ENCODE data around the gene SLC43A1.

DNA sequence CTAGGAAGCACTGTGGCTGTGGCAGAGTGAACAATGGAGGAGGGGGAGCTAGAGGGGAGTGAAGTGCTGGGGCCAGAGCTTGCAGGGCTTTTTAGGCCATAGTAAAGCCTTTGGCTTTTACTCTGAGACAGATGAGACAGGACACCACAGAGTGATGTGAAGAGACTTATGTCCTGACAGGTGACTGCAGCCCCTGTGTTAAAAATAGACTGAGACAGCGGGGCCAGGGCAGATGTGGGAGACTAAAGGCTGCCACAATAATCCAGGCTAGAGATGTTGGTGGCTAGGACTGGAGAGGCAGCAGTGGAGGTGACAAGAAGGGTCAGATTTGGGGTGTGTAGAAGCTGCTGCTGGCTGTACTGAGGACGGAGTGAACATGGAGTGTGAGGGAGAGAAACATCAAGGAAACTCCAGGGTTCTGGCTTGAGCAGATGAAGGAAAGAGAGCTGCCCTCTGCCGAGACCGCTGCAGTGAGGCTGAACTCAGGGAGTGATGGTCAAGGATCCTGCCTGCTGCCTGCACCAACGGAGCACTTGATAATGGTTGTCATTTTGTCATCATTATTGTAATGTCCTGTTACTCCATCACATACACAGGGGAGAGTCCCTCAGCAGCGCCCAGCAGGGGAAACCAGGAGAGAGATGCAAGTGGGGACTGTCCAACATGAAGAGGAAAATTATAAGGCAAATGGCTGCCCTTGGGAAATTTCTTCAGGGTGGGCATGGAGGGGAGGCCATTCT, 27.4 kb downstream of the SLC43A1 start:
- no peak for TF ChIP-seq PPARA (CRISPR knock-in tag; IDR thresholded peaks at IDR 0.05; ENCODE audit: borderline replicate concordance)
- TF ChIP-seq BACH2 (CRISPR knock-in tag; IDR thresholded peaks at IDR 0.05; ENCODE audit: borderline replicate concordance): no peak
- TF ChIP-seq ZFP3 (CRISPR knock-in tag; IDR thresholded peaks at IDR 0.05): no peak
- no peak for TF ChIP-seq ARNTL (CRISPR knock-in tag; IDR thresholded peaks at IDR 0.05; ENCODE audit: borderline replicate concordance, low read depth)
- TF ChIP-seq POU6F1 (CRISPR knock-in tag; IDR thresholded peaks at IDR 0.05; ENCODE audit: borderline replicate concordance, low read depth): no peak
- no peak for TF ChIP-seq ZFP30 (CRISPR knock-in tag; IDR thresholded peaks at IDR 0.05)
- TF ChIP-seq, protein P1, sequence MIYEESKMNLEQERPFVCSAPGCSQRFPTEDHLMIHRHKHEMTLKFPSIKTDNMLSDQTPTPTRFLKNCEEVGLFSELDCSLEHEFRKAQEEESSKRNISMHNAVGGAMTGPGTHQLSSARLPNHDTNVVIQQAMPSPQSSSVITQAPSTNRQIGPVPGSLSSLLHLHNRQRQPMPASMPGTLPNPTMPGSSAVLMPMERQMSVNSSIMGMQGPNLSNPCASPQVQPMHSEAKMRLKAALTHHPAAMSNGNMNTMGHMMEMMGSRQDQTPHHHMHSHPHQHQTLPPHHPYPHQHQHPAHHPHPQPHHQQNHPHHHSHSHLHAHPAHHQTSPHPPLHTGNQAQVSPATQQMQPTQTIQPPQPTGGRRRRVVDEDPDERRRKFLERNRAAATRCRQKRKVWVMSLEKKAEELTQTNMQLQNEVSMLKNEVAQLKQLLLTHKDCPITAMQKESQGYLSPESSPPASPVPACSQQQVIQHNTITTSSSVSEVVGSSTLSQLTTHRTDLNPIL (CRISPR knock-in tag; IDR thresholded peaks at IDR 0.05; ENCODE audit: low read depth): no peak
- no peak for TF ChIP-seq ISL1 (CRISPR knock-in tag; IDR thresholded peaks at IDR 0.05)
- TF ChIP-seq, protein P2, sequence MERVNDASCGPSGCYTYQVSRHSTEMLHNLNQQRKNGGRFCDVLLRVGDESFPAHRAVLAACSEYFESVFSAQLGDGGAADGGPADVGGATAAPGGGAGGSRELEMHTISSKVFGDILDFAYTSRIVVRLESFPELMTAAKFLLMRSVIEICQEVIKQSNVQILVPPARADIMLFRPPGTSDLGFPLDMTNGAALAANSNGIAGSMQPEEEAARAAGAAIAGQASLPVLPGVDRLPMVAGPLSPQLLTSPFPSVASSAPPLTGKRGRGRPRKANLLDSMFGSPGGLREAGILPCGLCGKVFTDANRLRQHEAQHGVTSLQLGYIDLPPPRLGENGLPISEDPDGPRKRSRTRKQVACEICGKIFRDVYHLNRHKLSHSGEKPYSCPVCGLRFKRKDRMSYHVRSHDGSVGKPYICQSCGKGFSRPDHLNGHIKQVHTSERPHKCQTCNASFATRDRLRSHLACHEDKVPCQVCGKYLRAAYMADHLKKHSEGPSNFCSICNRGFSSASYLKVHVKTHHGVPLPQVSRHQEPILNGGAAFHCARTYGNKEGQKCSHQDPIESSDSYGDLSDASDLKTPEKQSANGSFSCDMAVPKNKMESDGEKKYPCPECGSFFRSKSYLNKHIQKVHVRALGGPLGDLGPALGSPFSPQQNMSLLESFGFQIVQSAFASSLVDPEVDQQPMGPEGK (CRISPR knock-in tag; IDR thresholded peaks at IDR 0.05; ENCODE audit: borderline replicate concordance): no peak
- TF ChIP-seq RARB (CRISPR knock-in tag; IDR thresholded peaks at IDR 0.05): no peak
- no peak for TF ChIP-seq ZNF70 (CRISPR knock-in tag; IDR thresholded peaks at IDR 0.05)
- TF ChIP-seq ZNF565 (CRISPR knock-in tag; conservative IDR thresholded peaks at IDR 0.05; ENCODE audit: low read depth): no peak
